Subcutaneous abdominal adipose tissue (tissue), 5 donors: Measurements from ENCODE around the gene LAMA2.

Experiments used
- H3K27ac ChIP-seq: one replicate; pipeline ENCODE4 v1.7.0; 2013; ENCODE audit warnings: low read depth, mild to moderate bottlenecking, inconsistent platforms, low read length, moderate library complexity
- H3K27me3 ChIP-seq, 5 donors: one replicate each; pipeline ENCODE4 v1.7.0; 2013; ENCODE audit warnings: low read length in 5 of 5, inconsistent platforms in 1 of 5; ENCODE audit not compliant: control insufficient read depth in 5 of 5, insufficient read depth in 4 of 5
- H3K36me3 ChIP-seq, 5 donors: one replicate each; pipeline ENCODE4 v1.7.0; 2013; ENCODE audit warnings: low read length in 5 of 5; ENCODE audit not compliant: control insufficient read depth in 5 of 5, insufficient read depth in 5 of 5
- H3K4me1 ChIP-seq, 5 donors: one replicate each; pipeline ENCODE4 v1.7.0; 2013; ENCODE audit warnings: low read length in 5 of 5, mild to moderate bottlenecking in 3 of 5, moderate library complexity in 1 of 5; ENCODE audit not compliant: control insufficient read depth in 5 of 5, insufficient read depth in 5 of 5
- H3K4me3 ChIP-seq, 5 donors: one replicate each; pipeline ENCODE4 v1.7.0; 2013; ENCODE audit warnings: low read length in 5 of 5, low read depth in 1 of 5
- H3K9ac ChIP-seq, 5 donors: one replicate each; pipeline ENCODE4 v1.7.0; 2013; ENCODE audit warnings: low read length in 5 of 5, mild to moderate bottlenecking in 4 of 5, moderate library complexity in 3 of 5
- H3K9me3 ChIP-seq, 5 donors: one replicate each; pipeline ENCODE4 v1.7.0; 2013; ENCODE audit warnings: low read length in 5 of 5; ENCODE audit not compliant: control insufficient read depth in 5 of 5
- donor health status: healthy.
- donor health status: healthy.
- donor health status: healthy.
- donor health status: healthy.
- donor health status: healthy.

LAMA2 gene

DNA sequence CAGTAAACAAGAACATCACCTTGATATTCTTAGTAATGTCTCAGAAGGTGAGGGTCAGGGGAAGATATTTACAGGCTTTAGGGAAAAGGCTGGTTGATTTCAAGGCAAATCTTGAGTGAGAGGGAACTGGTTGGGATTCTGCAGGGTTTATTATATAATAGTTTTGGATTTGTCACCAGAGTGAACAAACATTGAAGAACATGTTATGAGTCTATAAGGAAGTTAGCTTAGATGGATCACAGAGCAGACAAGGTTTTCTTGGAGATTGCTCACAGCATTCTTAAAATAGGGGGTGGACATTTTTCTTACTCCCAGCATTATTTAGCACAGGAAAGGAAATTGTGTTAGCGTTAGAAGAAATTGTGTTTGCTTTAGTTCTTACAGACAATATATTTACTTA is 324.9 kb downstream of the LAMA2 start:
- H3K27ac ChIP-seq, result no peak overlapping the region
- no peaks in the 10 kb centered on the region for H3K4me1 ChIP-seq
- H3K9ac ChIP-seq, result no peak overlapping the region
- no peak overlapping the region for H3K4me3 ChIP-seq
- H3K9me3 ChIP-seq, result no peaks in the 10 kb centered on the region
- H3K27me3 ChIP-seq, result no peaks in the 10 kb centered on the region
- no peaks in the 10 kb centered on the region for H3K36me3 ChIP-seq

- Histone ChIP-seq H3K36me3 (no peaks in the 10 kb centered on the region), H3K4me1 (no peaks in the 10 kb centered on the region), H3K4me3 (no peak overlapping the region), H3K27me3 (no peaks in the 10 kb centered on the region), H3K27ac (no peak overlapping the region), H3K9me3 (no peaks in the 10 kb centered on the region), H3K9ac (no peak overlapping the region)
Measured at GRCh38 chr6:129208415-129209034, 325.6 kb downstream of the LAMA2 start.

GRCh38 chr6:129209355-129209754 is 326.4 kb downstream of the LAMA2 start:
- Histone ChIP-seq H3K36me3 (no peaks in the 10 kb centered on the region), H3K27ac (no peak overlapping the region), H3K27me3 (no peaks in the 10 kb centered on the region), H3K9ac (no peak overlapping the region), H3K4me3 (no peak overlapping the region), H3K9me3 (no peaks in the 10 kb centered on the region), H3K4me1 (no peaks in the 10 kb centered on the region)

DNA sequence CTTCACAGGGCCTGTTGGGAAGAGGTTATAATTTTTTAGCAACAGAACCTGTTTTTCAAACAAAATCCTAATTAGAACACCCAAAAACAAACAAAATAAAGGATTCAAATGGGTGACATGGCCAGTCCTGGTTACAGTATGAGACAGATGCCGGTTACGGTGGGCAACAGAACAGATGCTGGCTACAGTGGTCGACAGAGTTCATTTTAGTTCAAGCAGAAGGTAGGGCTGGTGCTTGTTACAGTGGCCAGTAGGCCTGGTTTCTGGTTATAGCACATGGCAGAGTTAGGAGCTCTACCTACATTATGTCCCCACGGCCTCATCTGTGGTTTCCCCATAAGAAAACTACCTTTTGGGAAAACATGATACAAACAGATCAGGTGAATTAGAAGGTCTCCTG is 327.7 kb downstream of the LAMA2 start:
- no peaks in the 10 kb centered on the region for H3K27me3 ChIP-seq
- H3K27ac ChIP-seq, result no peak overlapping the region
- no peaks in the 10 kb centered on the region for H3K9me3 ChIP-seq
- H3K36me3 ChIP-seq, result no peaks in the 10 kb centered on the region
- no peaks in the 10 kb centered on the region for H3K4me1 ChIP-seq
- no peak overlapping the region for H3K9ac ChIP-seq
- H3K4me3 ChIP-seq, result no peak overlapping the region

DNA sequence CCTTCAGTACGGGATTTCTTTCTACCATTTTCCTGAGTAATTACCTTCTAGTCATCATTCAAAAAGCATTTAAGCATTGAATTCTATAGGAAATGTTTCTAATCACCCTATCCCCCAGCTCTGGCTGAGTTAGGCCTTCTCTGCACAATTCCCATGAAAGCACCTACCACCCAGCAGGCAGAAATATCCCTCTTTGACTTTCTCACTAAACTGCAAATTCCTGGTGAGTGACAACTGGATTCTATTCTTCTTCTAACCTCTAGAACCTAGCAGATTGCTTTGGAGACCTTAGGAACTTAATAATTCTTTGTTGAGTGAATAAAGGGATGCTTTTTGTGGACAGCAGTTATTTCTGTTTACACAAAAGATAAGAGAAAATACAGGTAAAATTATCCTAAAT is 328.7 kb downstream of the LAMA2 start:
- Histone ChIP-seq H3K36me3 (no peaks in the 10 kb centered on the region), H3K27ac (no peak overlapping the region), H3K27me3 (no peaks in the 10 kb centered on the region), H3K4me3 (no peak overlapping the region), H3K9me3 (no peaks in the 10 kb centered on the region), H3K4me1 (no peaks in the 10 kb centered on the region), H3K9ac (no peak overlapping the region)

DNA sequence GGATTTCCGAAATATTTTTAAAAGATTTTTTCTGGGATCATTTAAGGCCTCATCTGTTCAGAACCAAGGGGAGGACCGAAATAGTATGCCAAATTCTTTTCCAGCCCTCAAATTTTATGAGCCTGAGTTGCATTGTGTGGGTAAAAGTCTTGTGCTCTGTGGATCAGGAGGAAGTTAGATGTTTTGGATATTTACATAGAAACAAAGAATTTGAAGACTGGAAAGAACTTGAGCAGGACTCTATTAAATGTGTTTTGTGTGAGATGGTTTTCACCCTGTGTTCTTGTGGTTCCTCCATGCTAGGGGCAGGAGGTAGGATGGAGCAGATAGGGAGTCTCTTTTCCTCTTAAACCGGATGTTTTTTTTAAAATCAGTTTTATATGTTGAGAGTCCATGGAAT is 329.1 kb downstream of the LAMA2 start:
- Histone ChIP-seq H3K4me3 (no peak overlapping the region), H3K4me1 (no peaks in the 10 kb centered on the region), H3K27me3 (no peaks in the 10 kb centered on the region), H3K36me3 (no peaks in the 10 kb centered on the region), H3K27ac (no peak overlapping the region), H3K9ac (no peak overlapping the region), H3K9me3 (no peaks in the 10 kb centered on the region)

DNA sequence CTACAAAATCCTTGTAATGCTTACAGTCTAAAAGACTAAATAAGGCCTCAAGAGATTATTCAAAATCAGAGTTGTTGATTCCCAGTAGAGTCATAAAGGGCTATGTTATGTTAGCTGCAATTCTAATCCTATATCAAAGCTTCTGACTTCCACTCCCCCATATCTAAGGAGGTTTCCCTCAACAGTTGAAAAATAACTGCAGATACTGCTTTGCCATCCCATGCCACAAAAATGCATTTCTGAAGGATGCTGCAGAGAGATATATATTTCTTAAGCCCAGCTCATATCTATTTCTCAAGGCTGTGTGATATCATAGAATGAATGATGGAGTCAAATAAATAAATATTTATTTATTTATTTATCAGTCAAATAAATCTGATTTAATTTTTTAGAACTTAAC is 332.3 kb downstream of the LAMA2 start:
- no peaks in the 10 kb centered on the region for H3K36me3 ChIP-seq
- H3K27me3 ChIP-seq, result no peaks in the 10 kb centered on the region
- no peaks in the 10 kb centered on the region for H3K9me3 ChIP-seq
- no peak overlapping the region for H3K4me3 ChIP-seq
- no peaks in the 10 kb centered on the region for H3K4me1 ChIP-seq
- H3K9ac ChIP-seq, result no peak overlapping the region
- H3K27ac ChIP-seq, result no peak overlapping the region

DNA sequence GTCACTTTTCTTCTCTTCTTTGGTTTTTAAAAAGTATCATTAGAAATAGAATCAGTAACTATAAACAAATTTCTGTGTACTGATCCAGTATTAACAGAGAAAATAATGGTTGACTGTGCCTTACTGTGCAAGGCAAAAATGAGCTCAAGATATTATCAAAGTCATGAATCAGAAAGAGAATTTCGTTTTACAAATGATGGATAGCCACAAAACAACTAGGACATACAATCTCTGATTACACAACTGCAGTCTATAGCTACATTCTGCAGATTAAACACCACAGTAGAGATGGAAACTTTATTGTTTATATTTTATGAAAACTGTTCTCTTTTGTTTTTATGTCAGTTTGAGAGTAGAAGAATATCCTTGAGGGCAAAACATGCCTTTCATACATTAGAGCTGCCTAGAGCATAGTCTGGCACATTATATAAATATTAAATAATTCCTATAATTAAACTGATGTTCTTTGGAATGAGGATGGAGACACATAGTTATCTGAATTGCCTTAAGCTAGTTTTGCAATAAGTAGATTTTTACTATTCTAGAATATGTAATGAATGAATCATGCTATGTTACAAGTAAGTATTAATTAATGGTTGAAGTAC is 333.1 kb downstream of the LAMA2 start:
- Histone ChIP-seq H3K27ac (no peak overlapping the region), H3K9ac (no peak overlapping the region), H3K36me3 (no peaks in the 10 kb centered on the region), H3K9me3 (no peaks in the 10 kb centered on the region), H3K27me3 (no peaks in the 10 kb centered on the region), H3K4me1 (no peaks in the 10 kb centered on the region), H3K4me3 (no peak overlapping the region)

DNA sequence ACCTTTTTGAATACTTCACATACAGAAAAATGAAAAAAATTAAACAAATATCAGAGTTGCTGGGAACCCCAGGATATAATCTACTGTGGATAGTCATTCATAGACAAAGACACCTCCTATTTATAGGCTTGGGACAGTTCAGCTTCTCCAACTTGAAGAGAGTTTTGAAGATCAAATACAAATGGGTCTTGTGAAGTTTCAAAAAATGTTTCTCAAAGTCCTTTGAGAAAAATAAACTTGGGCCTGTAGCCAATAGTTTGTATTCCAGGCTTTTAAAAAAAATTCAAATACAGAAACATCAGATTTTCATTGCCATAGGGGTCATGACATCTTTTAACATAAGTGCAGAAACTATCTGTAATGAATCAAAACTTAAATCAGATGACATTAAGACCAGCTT is 334.8 kb downstream of the LAMA2 start:
- Histone ChIP-seq H3K27me3 (no peaks in the 10 kb centered on the region), H3K9me3 (no peaks in the 10 kb centered on the region), H3K4me3 (no peak overlapping the region), H3K9ac (no peak overlapping the region), H3K36me3 (no peaks in the 10 kb centered on the region), H3K27ac (no peak overlapping the region), H3K4me1 (no peaks in the 10 kb centered on the region)

- no peaks in the 10 kb centered on the region for H3K27me3 ChIP-seq
- no peak overlapping the region for H3K4me3 ChIP-seq
- no peak overlapping the region for H3K9ac ChIP-seq
- no peaks in the 10 kb centered on the region for H3K9me3 ChIP-seq
- no peaks in the 10 kb centered on the region for H3K36me3 ChIP-seq
- H3K4me1 ChIP-seq, result peaks cover 0 to 12% (median 0%) of the 10 kb centered on the region in 5 donors
- H3K27ac ChIP-seq, result no peak overlapping the region
Measured at GRCh38 chr6:129233458-129234134, 350.7 kb downstream of the LAMA2 start.
